PC-9 (cell line): ENCODE measurements around the gene IL12RB1. TPM values are rescaled to one million over a fixed set of nuclear protein-coding genes. Genes with fewer than 3 reads are reported as not detected.
A peak's percentile ranks its signal among the peaks of the same experiment; 100 is the strongest.

Experiments
- BruUV-seq: library from RNA; stranded (reverse); fragments of 400-500 nt; replicated peaks from 2 replicates; lab custom pipeline; 2021; lab: Mats Ljungman, UMichigan
- CTCF ChIA-PET: fragments of 300-600 bp; sonication (Branson Sonifier 250); formaldehyde crosslinking; loops from one replicate; lab custom pipeline; 2022; ENCODE audit warnings: antibody characterized with exemption; lab: Charles Lee
- POLR2A ChIA-PET: fragments of 300-600 bp; sonication (Branson Sonifier 250); formaldehyde crosslinking; loops from one replicate; lab custom pipeline; 2022; ENCODE audit warnings: antibody characterized with exemption; ENCODE audit not compliant: unreplicated experiment; lab: Charles Lee
- DNase-seq, 2 experiments: peaks; one replicate each; pipeline versions ENCODE4 v3.0.0 to v3.0.0-alpha.2; 2015 to 2022; ENCODE audit warnings: mixed read lengths in 1 of 2
- H2AFZ ChIP-seq: fragments of 200-600 bp; sonication (generic); 2 replicates; pipeline ENCODE4 v1.8.1; 2017; ENCODE audit warnings: antibody characterized with exemption
- H3F3A ChIP-seq: fragments of 200-600 bp; sonication (generic); 2 replicates; pipeline ENCODE4 v1.8.1; 2017; ENCODE audit warnings: antibody characterized with exemption, mild to moderate bottlenecking, low read depth; ENCODE audit not compliant: insufficient read depth
- H3K27ac ChIP-seq: fragments of 200-600 bp; sonication (generic); 2 replicates; pipeline ENCODE4 v1.6.1; 2016; ENCODE audit warnings: mixed run types
- H3K27me3 ChIP-seq: fragments of 200-600 bp; sonication (generic); 2 replicates; pipeline ENCODE4 v1.6.1; 2016; ENCODE audit warnings: low read depth, mixed run types; ENCODE audit not compliant: insufficient read depth
- H3K36me3 ChIP-seq: fragments of 200-600 bp; sonication (generic); 2 replicates; pipeline ENCODE4 v1.6.1; 2016; ENCODE audit warnings: low read depth, mixed run types
- H3K4me1 ChIP-seq: fragments of 200-600 bp; sonication (generic); replicated peaks from 2 replicates; pipeline ENCODE4 v1.6.1; 2016; ENCODE audit warnings: mixed run types; ENCODE audit not compliant: insufficient read depth
- H3K4me2 ChIP-seq: fragments of 200-600 bp; sonication (generic); 2 replicates; pipeline ENCODE4 v1.6.1; 2017; ENCODE audit warnings: mixed run types
- H3K4me3 ChIP-seq: fragments of 200-600 bp; sonication (generic); 2 replicates; pipeline ENCODE4 v1.6.1; 2016; ENCODE audit warnings: mixed run types
- H3K79me2 ChIP-seq: fragments of 200-600 bp; sonication (generic); 2 replicates; pipeline ENCODE4 v1.6.1; 2017; ENCODE audit warnings: low read depth, mixed run types
- H3K9me2 ChIP-seq: fragments of 200-600 bp; sonication (generic); 2 replicates; pipeline ENCODE4 v1.8.1; 2017; ENCODE audit warnings: mild to moderate bottlenecking; ENCODE audit not compliant: insufficient read depth
- H3K9me3 ChIP-seq: fragments of 200-600 bp; sonication (generic); 2 replicates; pipeline ENCODE4 v1.8.1; 2016; ENCODE audit warnings: low read depth; ENCODE audit not compliant: insufficient read depth
- H4K20me1 ChIP-seq: fragments of 200-600 bp; sonication (generic); 2 replicates; pipeline ENCODE4 v1.8.1; 2017; ENCODE audit not compliant: insufficient read depth
- CTCF ChIP-seq: fragments of 200-600 bp; sonication (generic); conservative IDR thresholded peaks from 2 replicates; pipeline ENCODE4 v1.6.1; 2017; ENCODE audit warnings: mixed run types, antibody characterized with exemption, mild to moderate bottlenecking, moderate library complexity
- EZH2 ChIP-seq: fragments of 200-600 bp; sonication (generic); IDR thresholded peaks from 2 replicates; pipeline ENCODE4 v1.8.0; 2017; ENCODE audit warnings: antibody characterized with exemption, low read depth
- intact Hi-C: fragments of 100-400 bp; cut with micrococcal nuclease; formaldehyde crosslinking; loops from one replicate; pipeline ENCODE4 v1.10.0; 2022; ENCODE audit not compliant: unreplicated experiment
- total RNA-seq: library from RNA; stranded (reverse); gene quantifications from 2 replicates; pipeline ENCODE4 v1.2.3, GENCODE V29; 2021

Gene IL12RB1
- total RNA-seq, 1 experiment from 2014 or later, result 0.55 TPM

GRCh38 chr19:18097217-18097992 is 10.7 kb upstream of the IL12RB1 start, which contains the start of gene MAST3:
TSS of gene MAST3 (plus strand) at chr19:18097778. CDS start at chr19:18097793, 15 bp downstream.
- H3F3A ChIP-seq, result peaks cover 33% of the 10 kb centered on the region
- peak within 1 kb of the TSS; percentile 59; the same call in 1 of the 2 replicates for H3K4me3 ChIP-seq
- H3K79me2 ChIP-seq, result no peaks in the 10 kb centered on the region
- peak within 1 kb of the TSS; percentile 88 for H3K4me2 ChIP-seq
- H3K27me3 ChIP-seq, result no peaks in the 10 kb centered on the region
- ChIA-PET POLR2A (interaction anchor here (0.6 kb wide), 1 partner anchor 11 kb away, joined by 3 read pairs; no protein-coding TSS in a partner anchor), CTCF (interaction anchor here (0.6 kb wide), 1 partner anchor 238 kb away, joined by 12 read pairs; no protein-coding TSS in a partner anchor)
- no peak for TF ChIP-seq EZH2
- no peak for TF ChIP-seq CTCF
- H3K9me2 ChIP-seq, result no peaks in the 10 kb centered on the region
- H3K4me1 ChIP-seq, result peaks cover 6% of the 10 kb centered on the region; the same call in 1 of the 2 replicates
- H4K20me1 ChIP-seq, result no peaks in the 10 kb centered on the region
- H3K36me3 ChIP-seq, result no peaks in the 10 kb centered on the region
- DNase-seq, result peak; percentile 76 to 94
- peak within 1 kb of the TSS; percentile 71 for H2AFZ ChIP-seq
- H3K9me3 ChIP-seq, result no peaks in the 10 kb centered on the region
- intact Hi-C loops, result no loop called here
- H3K27ac ChIP-seq, result no peak within 1 kb of the TSS
- no TSS peak for BruUV-seq

- H3K9me3 ChIP-seq, result no peaks in the 10 kb centered on the region
- H3K27me3 ChIP-seq, result no peaks in the 10 kb centered on the region
- no peaks in the 10 kb centered on the region for H3K36me3 ChIP-seq
- no peak overlapping the region for H3K27ac ChIP-seq
- DNase-seq, result no peak
- H3K4me1 ChIP-seq, result peaks cover 6% of the 10 kb centered on the region; the same call in 1 of the 2 replicates
- no peak overlapping the region for H3K4me3 ChIP-seq
- H3K4me2 ChIP-seq, result no peak overlapping the region
- no peak overlapping the region for H2AFZ ChIP-seq
- no TSS peak for BruUV-seq
- CTCF ChIA-PET, result no interaction called here
- peaks cover 36% of the 10 kb centered on the region for H3F3A ChIP-seq
- POLR2A ChIA-PET, result no interaction called here
- no peaks in the 10 kb centered on the region for H4K20me1 ChIP-seq
- no peaks in the 10 kb centered on the region for H3K9me2 ChIP-seq
- intact Hi-C loops, result no loop called here
- no peaks in the 10 kb centered on the region for H3K79me2 ChIP-seq
- TF ChIP-seq CTCF (no peak), EZH2 (no peak)
These were observed 9.5 kb upstream of the IL12RB1 start for GRCh38 chr19:18096258-18096657.

GRCh38 chr19:18093439-18094161 is 6.9 kb upstream of the IL12RB1 start:
- no peak overlapping the region for H2AFZ ChIP-seq
- no peak overlapping the region for H3K4me2 ChIP-seq
- no peaks in the 10 kb centered on the region for H3K79me2 ChIP-seq
- POLR2A ChIA-PET, result no interaction called here
- peaks cover 6% of the 10 kb centered on the region; the same call in 1 of the 2 replicates for H3K4me1 ChIP-seq
- CTCF ChIA-PET, result no interaction called here
- DNase-seq, result peak in 1 of 2 experiments; percentile 50
- H3K27ac ChIP-seq, result no peak overlapping the region
- peaks cover 37% of the 10 kb centered on the region for H3F3A ChIP-seq
- no peak overlapping the region for H3K4me3 ChIP-seq
- no peaks in the 10 kb centered on the region for H3K27me3 ChIP-seq
- TF ChIP-seq EZH2 (no peak), CTCF (no peak)
- BruUV-seq, result no TSS peak
- intact Hi-C loops, result no loop called here
- no peaks in the 10 kb centered on the region for H3K9me2 ChIP-seq
- no peaks in the 10 kb centered on the region for H4K20me1 ChIP-seq
- no peaks in the 10 kb centered on the region for H3K9me3 ChIP-seq
- H3K36me3 ChIP-seq, result no peaks in the 10 kb centered on the region
